ENCODE results near the gene C9orf43.

DNA sequence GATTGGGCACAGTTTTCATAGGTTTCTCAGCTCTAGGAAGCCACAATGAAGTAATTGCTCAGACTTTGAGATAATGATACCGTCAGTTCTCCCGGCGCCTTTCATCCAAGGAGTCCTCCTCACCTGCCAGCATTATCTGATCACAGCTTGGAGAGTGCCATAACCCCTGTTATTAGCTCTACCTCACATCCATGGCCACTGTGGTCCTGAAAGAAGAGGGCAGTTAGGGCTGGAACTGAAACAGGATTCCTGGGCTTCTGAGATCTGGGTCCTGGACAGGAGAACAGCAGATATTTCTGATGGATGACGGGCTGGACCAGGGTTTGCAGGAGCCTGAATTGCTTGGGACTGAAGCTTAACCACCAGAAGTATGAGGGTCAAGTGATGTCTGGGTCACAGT, 66.5 kb downstream of the C9orf43 start:
- TF ChIP-seq, protein P1, sequence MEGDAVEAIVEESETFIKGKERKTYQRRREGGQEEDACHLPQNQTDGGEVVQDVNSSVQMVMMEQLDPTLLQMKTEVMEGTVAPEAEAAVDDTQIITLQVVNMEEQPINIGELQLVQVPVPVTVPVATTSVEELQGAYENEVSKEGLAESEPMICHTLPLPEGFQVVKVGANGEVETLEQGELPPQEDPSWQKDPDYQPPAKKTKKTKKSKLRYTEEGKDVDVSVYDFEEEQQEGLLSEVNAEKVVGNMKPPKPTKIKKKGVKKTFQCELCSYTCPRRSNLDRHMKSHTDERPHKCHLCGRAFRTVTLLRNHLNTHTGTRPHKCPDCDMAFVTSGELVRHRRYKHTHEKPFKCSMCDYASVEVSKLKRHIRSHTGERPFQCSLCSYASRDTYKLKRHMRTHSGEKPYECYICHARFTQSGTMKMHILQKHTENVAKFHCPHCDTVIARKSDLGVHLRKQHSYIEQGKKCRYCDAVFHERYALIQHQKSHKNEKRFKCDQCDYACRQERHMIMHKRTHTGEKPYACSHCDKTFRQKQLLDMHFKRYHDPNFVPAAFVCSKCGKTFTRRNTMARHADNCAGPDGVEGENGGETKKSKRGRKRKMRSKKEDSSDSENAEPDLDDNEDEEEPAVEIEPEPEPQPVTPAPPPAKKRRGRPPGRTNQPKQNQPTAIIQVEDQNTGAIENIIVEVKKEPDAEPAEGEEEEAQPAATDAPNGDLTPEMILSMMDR (IDR thresholded peaks at IDR 0.05; ENCODE audit: borderline replicate concordance, extremely low read depth, low read length, poor library complexity, severe bottlenecking), result no peak
- TF ChIP-seq EZH2 (IDR thresholded peaks at IDR 0.05; ENCODE audit: borderline replicate concordance, low read depth, low read length, severe bottlenecking), result no peak

Measured in DND-41 (cell line).